MG63 (cell line): ENCODE data around the gene VRK2. TPM values are rescaled to one million over a fixed set of nuclear protein-coding genes. Genes with fewer than 3 reads are reported as not detected.
"Not testable (repeated sequence)": the region's sequence is repeated elsewhere in the genome, so short reads cannot be mapped to it uniquely, and the experiment has no call there.

ENCODE experiments used
- DNase-seq: peaks from one replicate; pipeline ENCODE4 v3.0.0-alpha.2; 2020
- H3K27me3 ChIP-seq: fragments of 250-450 bp; sonication (Bioruptor Pico); 2 replicates; pipeline ENCODE4 v1.5.1; 2020; ENCODE audit warnings: mild to moderate bottlenecking, moderate library complexity
- H3K36me3 ChIP-seq: fragments of 250-450 bp; sonication (Bioruptor Pico); 2 replicates; pipeline ENCODE4 v1.5.1; 2020; ENCODE audit warnings: mild to moderate bottlenecking, moderate library complexity
- H3K4me3 ChIP-seq: fragments of 250-450 bp; sonication (Bioruptor Pico); 2 replicates; pipeline ENCODE4 v1.5.1; 2020; ENCODE audit warnings: mild to moderate bottlenecking, moderate library complexity
- H3K9me3 ChIP-seq: fragments of 250-450 bp; sonication (Bioruptor Pico); 2 replicates; pipeline ENCODE4 v1.5.1; 2020; ENCODE audit warnings: mild to moderate bottlenecking, moderate library complexity
- total RNA-seq: library from RNA; depleted of rRNA; stranded (reverse); fragments of >200 nt; shearing (Covaris generic); gene quantifications from 2 replicates; pipeline ENCODE4 v1.2.3, GENCODE V29; 2014; ENCODE audit warnings: low replicate concordance

Gene VRK2
- total RNA-seq, 1 experiment from 2014 or later: 24.9 TPM

DNA sequence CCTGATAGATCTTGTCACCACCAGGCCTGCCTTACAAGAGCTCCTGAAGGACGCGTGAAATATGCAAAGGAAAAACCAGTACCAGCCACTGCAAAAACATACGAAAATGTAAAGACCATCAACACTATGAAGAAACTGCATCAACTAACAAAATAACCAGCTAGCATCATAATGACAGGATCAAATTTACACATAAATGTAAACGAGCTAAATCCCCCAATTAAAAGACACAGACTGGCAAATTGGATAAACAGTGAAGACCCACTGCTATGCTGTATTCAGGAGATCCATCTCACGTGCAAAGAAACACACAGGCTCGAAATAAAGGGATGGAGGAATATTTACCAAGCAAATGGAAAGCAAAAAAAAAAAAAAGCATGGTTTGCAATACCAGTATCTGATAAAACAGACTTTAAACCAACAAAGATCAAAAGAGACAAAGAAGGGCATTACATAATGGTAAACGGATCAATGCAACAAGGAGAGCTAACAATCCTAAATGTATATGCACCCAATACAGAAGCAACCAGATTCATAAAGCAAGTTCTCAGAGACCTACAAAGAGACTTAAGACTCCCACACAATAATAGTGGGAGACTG is 123.8 kb downstream of the VRK2 start:
- not testable (repeated sequence) for H3K9me3 ChIP-seq, H3K27me3 ChIP-seq, H3K4me3 ChIP-seq, DNase-seq
- peaks cover 24% of the 10 kb centered on the region for H3K36me3 ChIP-seq

- peaks cover 31% of the 10 kb centered on the region for H3K36me3 ChIP-seq
- H3K4me3 ChIP-seq, DNase-seq, H3K27me3 ChIP-seq, H3K9me3 ChIP-seq: not testable (repeated sequence)
Measured at GRCh38 chr2:58171831-58172230, 125.2 kb downstream of the VRK2 start.

DNA sequence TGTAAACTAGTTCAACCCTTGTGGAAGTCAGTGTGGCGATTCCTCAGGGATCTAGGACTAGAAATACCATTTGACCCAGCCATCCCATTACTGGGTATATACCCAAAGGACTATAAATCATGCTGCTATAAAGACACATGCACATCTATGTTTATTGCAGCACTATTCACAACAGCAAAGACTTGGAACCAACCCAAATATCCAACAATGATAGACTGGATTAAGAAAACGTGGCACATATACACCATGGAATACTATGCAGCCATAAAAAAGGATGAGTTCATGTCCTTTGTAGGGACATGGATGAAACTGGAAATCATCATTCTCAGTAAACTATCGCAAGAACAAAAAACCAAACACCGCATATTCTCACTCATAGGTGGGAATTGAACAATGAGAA is 130.6 kb downstream of the VRK2 start:
- not testable (repeated sequence) for H3K9me3 ChIP-seq, DNase-seq
- peaks cover 31% of the 10 kb centered on the region for H3K36me3 ChIP-seq

GRCh38 chr2:58180175-58180574 is 133.6 kb downstream of the VRK2 start:
- not testable (repeated sequence) for DNase-seq, H3K27me3 ChIP-seq, H3K9me3 ChIP-seq, H3K4me3 ChIP-seq
- peaks cover 22% of the 10 kb centered on the region for H3K36me3 ChIP-seq

More for the DNA sequence above, 130.6 kb downstream of the VRK2 start:
- not testable (repeated sequence) for H3K27me3 ChIP-seq, H3K4me3 ChIP-seq

DNA sequence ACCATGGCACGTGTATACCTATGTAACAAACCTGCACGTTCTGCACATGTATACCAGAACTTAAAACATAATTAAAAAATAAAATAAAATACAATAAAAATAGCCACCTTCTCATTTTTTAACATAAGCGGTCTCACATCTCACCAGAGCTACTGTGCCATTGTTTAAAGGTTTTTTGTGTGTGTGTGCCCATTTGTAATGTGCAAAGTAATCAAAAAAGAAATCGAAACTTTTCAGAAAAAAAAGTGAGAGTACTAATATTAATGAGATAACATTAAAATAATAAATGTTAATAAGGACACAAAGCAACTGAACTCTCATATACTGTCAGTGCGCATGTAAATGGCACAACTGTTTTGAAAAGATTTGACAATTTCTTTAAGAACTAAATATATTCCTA is 134.0 kb downstream of the VRK2 start:
- Histone ChIP-seq H3K4me3 (no peak overlapping the region), H3K36me3 (peaks cover 19% of the 10 kb centered on the region), H3K9me3 (peaks cover 3% of the 10 kb centered on the region; the same call in 1 of the 2 replicates), H3K27me3 (no peaks in the 10 kb centered on the region)
- DNase-seq: no peak

GRCh38 chr2:58182527-58182926 is 135.9 kb downstream of the VRK2 start:
- no peaks in the 10 kb centered on the region for H3K27me3 ChIP-seq
- H3K9me3 ChIP-seq: peaks cover 3% of the 10 kb centered on the region; the same call in 1 of the 2 replicates
- 0 out of 2 replicates have a peak, but pooled peaks cover 10% of the 10 kb centered on the region for H3K36me3 ChIP-seq
- no peak overlapping the region for H3K4me3 ChIP-seq
- no peak for DNase-seq

GRCh38 chr2:58186501-58186900 is 139.9 kb downstream of the VRK2 start:
- DNase-seq: no peak
- Histone ChIP-seq H3K4me3 (no peak overlapping the region), H3K36me3 (peaks cover 9% of the 10 kb centered on the region), H3K27me3 (no peaks in the 10 kb centered on the region), H3K9me3 (no peaks in the 10 kb centered on the region)

GRCh38 chr2:58187022-58187421 is 140.4 kb downstream of the VRK2 start:
- H3K4me3 ChIP-seq, DNase-seq, H3K9me3 ChIP-seq, H3K27me3 ChIP-seq, H3K36me3 ChIP-seq: not testable (repeated sequence)

DNA sequence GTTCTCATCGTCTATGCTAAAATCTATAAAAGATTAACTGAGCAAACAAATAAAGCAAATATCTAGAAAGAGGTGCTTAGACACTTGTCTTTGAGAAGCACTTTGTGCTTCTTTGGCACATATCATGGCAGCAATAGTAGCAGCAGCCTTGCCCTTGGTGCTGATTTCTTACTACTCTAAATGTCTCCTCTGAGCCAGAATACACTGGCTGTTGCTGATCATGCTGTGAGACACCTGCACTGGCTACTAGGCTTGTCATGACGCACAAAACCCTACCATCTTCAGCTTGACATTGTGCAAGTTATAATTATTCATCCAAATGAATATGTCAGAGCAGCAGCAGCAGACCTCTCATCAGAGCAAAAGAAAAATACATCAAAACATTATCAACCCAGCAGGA is 147.9 kb downstream of the VRK2 start:
- peaks cover 8% of the 10 kb centered on the region for H3K36me3 ChIP-seq
- no peak for DNase-seq
- H3K4me3 ChIP-seq: no peak overlapping the region
- H3K9me3 ChIP-seq: no peaks in the 10 kb centered on the region
- no peaks in the 10 kb centered on the region for H3K27me3 ChIP-seq

GRCh38 chr2:58195662-58196061 is 149.1 kb downstream of the VRK2 start:
- DNase-seq: no peak
- H3K36me3 ChIP-seq: peaks cover 6% of the 10 kb centered on the region

DNA sequence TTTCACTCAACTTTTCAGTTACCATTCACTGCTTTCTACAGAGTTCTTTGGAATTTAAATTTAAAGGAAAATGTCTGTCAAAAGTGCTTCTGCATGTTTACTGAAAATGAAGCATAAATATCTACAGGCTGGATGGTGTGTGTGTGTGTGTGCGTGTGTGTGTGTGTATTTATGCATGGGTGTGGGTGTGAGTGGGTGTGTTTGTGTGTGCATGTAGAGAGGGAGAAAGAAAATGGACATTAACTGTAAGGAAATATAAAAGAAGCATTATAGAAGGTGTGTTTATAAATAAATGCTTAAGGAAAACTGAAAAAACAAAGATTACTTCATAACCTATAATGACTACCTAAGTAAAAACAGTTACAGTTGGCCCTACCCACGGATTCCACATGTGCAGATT is 151.3 kb downstream of the VRK2 start:
- Histone ChIP-seq H3K27me3 (no peaks in the 10 kb centered on the region), H3K4me3 (no peak overlapping the region), H3K9me3 (no peaks in the 10 kb centered on the region), H3K36me3 (peaks cover 8% of the 10 kb centered on the region)
- no peak for DNase-seq

More at GRCh38 chr2:58195662-58196061, 149.1 kb downstream of the VRK2 start:
- H3K9me3 ChIP-seq: no peaks in the 10 kb centered on the region
- no peaks in the 10 kb centered on the region for H3K27me3 ChIP-seq
- no peak overlapping the region for H3K4me3 ChIP-seq

GRCh38 chr2:58202404-58202803 is 155.8 kb downstream of the VRK2 start:
- Histone ChIP-seq H3K4me3 (no peak overlapping the region), H3K27me3 (no peaks in the 10 kb centered on the region), H3K9me3 (no peaks in the 10 kb centered on the region), H3K36me3 (peaks cover 16% of the 10 kb centered on the region)
- no peak for DNase-seq

- no peak overlapping the region for H3K4me3 ChIP-seq
- no peaks in the 10 kb centered on the region for H3K27me3 ChIP-seq
- DNase-seq: no peak
- peaks cover 12% of the 10 kb centered on the region for H3K36me3 ChIP-seq
- H3K9me3 ChIP-seq: no peaks in the 10 kb centered on the region
Measured at GRCh38 chr2:58203018-58203417, 156.4 kb downstream of the VRK2 start.

DNA sequence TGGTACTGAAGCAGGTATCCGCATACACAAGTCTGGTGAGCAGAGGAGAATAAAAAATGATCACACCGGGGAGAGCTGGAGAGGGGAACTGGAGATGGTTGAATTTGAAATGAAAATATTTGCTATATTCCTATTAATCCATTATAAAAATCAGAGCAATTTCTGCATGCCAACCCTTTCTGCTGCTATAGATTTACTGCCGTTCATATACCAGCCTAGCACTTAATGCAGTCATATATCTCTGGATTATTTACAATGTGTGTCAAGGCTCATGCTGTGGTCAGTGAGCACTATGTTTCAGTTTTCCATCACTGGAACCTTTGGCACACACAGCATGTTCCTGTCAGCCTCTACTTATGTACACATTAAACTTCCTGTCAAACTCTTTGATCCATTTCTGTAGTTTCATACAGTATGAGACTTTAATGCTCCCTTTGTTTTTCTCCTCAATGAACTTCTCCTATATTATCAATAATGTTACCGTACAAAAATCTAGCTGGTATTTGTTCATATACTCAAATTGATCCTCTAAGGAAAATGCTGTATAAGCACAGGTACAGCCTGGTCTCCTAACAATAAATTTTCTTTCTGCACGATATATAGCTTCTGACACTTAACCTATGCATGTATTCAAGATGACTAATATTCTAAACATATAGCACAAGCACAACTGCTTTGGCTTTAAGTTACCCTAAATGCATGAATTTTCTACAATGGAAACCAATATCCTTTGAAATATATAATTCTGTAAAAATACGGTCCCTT is 157.8 kb downstream of the VRK2 start:
- H3K27me3 ChIP-seq: no peaks in the 10 kb centered on the region
- DNase-seq: no peak
- peaks cover 12% of the 10 kb centered on the region for H3K36me3 ChIP-seq
- H3K9me3 ChIP-seq: no peaks in the 10 kb centered on the region
- no peak overlapping the region for H3K4me3 ChIP-seq

GRCh38 chr2:58206785-58207184 is 160.2 kb downstream of the VRK2 start:
- Histone ChIP-seq H3K36me3 (peaks cover 26% of the 10 kb centered on the region), H3K4me3 (no peak overlapping the region), H3K9me3 (no peaks in the 10 kb centered on the region; the same call in 1 of the 2 replicates), H3K27me3 (no peaks in the 10 kb centered on the region)
- no peak for DNase-seq

- no peak for DNase-seq
- Histone ChIP-seq H3K9me3 (no peaks in the 10 kb centered on the region; the same call in 1 of the 2 replicates), H3K36me3 (peaks cover 30% of the 10 kb centered on the region), H3K4me3 (no peak overlapping the region), H3K27me3 (no peaks in the 10 kb centered on the region)
Measured at GRCh38 chr2:58207189-58207588, 160.6 kb downstream of the VRK2 start.
